ENCODE data around the gene BRD7. TPM values are rescaled to one million over a fixed set of nuclear protein-coding genes. Genes with fewer than 3 reads are reported as not detected.

BRD7 gene
- 10 to 100 TPM; 24.5 to 57.2 (median 39.8) TPM for polyA plus RNA-seq (ENCODE audit: low read depth in 6 of 6)

DNA sequence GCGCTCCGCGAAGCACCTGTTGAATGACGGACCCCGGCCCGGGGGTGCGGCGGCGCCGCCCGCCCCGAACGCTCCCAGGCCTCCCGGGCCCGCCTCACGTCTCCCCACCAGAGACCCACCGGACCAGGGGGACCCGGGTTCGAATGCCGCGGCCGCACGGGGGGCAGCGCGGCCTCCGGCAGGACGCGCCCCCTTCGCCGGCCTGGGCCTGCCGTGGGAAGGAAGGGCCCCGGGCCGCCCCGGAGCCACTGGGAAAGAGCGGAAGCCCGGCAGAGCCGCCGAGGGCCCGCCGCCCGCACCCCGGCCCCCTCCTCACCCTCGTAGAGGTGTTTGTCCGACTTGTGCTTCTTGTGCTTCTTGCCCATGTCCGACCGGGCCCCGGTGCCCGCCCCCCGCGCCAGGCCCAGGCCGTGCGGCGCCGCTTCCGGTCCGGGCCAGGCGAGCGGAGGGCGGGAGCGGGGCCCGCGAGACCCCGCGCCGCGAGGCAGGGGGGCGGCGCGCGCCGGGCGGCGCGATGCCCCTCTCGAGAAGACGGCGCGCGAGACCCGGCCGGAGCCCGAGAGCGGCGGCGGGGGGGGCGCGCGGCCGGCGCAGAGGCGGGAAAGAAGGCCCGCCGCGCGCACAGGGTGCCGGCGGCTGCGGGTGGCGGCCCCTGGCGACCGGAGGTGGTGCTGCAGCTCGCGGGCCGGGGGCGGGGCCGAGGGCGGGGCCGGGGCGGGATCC lies at the start of gene BRD7:
Gene BRD7, minus strand, starts transcription at position 579 of the 723 bp plus-strand sequence. Its CDS starts 214 bp downstream, at position 365.
- peaks cover 35 to 51% (median 44%) of the 10 kb centered on the region in 3 donors for H3K4me1 Mint-ChIP-seq
- H3K36me3 Mint-ChIP-seq, result peaks cover 9 to 12% of the 10 kb centered on the region in 2 donors
- peak; percentile 73 for DNase-seq
- H3K27me3 Mint-ChIP-seq, result peaks cover 0 to 7% (median 6%) of the 10 kb centered on the region in 3 donors
- H3K27ac Mint-ChIP-seq, result peak within 1 kb of the TSS; percentile 74 to 98 (median 96)
- no peaks in the 10 kb centered on the region for H3K9me3 Mint-ChIP-seq
- H3K4me3 Mint-ChIP-seq, result peak within 1 kb of the TSS; percentile 76 to 97 (median 95)
- ATAC-seq (ENCODE audit: low read depth in 2 of 2), result peak; percentile 78 to 82

DNA sequence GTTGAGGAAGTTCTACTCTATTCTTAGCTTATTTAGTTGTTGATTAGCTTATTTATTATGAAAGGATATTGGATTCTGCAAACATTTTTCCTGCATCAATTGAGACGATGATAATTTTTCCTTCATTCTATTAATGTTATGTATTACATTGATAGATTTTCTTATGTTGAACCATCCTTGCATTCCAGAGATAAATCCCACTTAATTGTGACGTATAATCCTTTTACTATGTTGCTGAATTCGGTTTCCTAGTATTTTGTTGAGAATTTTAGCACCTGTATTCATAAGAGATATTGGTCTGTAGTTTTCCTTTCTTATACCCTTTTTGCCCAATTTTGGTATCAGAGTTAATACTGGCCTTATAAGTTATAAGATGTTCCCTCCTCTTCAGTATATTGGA lies 47.6 kb upstream of the BRD7 start:
- peaks cover 17 to 69% (median 57%) of the 10 kb centered on the region in 7 donors for H3K9me3 Mint-ChIP-seq
- ATAC-seq (ENCODE audit: low read depth in 2 of 2) (no peak), DNase-seq (no peak)
- peaks cover 27% of the 10 kb centered on the region in 2 donors for H3K36me3 Mint-ChIP-seq
- H3K4me1 Mint-ChIP-seq, result no peaks in the 10 kb centered on the region
- H3K27me3 Mint-ChIP-seq, result peaks cover 8 to 33% (median 14%) of the 10 kb centered on the region in 3 donors
- no peak overlapping the region for H3K4me3 Mint-ChIP-seq
- H3K27ac Mint-ChIP-seq, result no peak overlapping the region

GRCh38 chr16:50414152-50414551 lies 45.4 kb upstream of the BRD7 start:
- Mint-ChIP-seq H3K36me3 (peaks cover 13 to 15% of the 10 kb centered on the region in 2 donors), H3K4me3 (no peak overlapping the region), H3K27me3 (peaks cover 5 to 28% (median 8%) of the 10 kb centered on the region in 3 donors), H3K27ac (no peak overlapping the region), H3K4me1 (no peaks in the 10 kb centered on the region), H3K9me3 (peaks cover 7 to 48% (median 39%) of the 10 kb centered on the region in 7 donors)
- DNase-seq, result no peak
- ATAC-seq (ENCODE audit: low read depth in 2 of 2), result no peak

- Mint-ChIP-seq H3K27ac (no peak overlapping the region), H3K4me1 (no peaks in the 10 kb centered on the region), H3K4me3 (no peak overlapping the region), H3K36me3 (peaks cover 0 to 6% of the 10 kb centered on the region in 2 donors), H3K27me3 (peaks cover 5 to 26% (median 8%) of the 10 kb centered on the region in 3 donors), H3K9me3 (peaks cover 4 to 17% (median 8%) of the 10 kb centered on the region in 7 donors)
- ATAC-seq (ENCODE audit: low read depth in 2 of 2), result no peak
- no peak for DNase-seq
These were observed 42.2 kb upstream of the BRD7 start for GRCh38 chr16:50411034-50411433.

DNA sequence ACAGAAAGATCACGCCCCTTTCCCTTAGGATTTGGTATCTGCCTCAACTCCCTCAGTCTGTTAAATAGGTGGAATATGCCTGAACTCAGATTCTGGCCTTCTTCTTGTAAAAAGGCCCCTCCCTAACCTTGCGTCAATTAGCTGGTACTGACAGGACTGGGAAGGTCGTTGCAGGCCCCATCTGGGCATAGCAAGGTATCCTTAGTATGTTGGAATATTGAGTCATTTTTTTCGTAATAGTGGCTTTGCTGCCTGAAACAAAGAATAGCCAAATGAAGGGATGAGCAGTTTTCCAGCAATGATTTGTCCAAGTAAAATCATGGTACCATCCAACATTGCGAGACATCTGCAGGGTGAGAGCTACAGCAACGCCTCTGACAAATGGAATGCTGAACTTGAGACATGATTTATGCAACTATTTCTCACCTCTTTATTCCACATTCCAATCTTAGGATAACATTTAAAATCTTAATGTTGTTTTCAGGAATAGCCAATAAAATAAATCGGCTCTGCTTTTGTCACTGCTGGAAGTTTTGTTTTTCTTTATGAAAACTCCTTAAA lies 39.3 kb upstream of the BRD7 start:
- H3K27ac Mint-ChIP-seq, result no peak overlapping the region
- no peak for ATAC-seq (ENCODE audit: low read depth in 2 of 2)
- H3K4me3 Mint-ChIP-seq, result no peak overlapping the region
- H3K27me3 Mint-ChIP-seq, result peaks cover 0 to under 1% (median 0%) of the 10 kb centered on the region in 3 donors
- H3K36me3 Mint-ChIP-seq, result no peaks in the 10 kb centered on the region
- no peak for DNase-seq
- H3K4me1 Mint-ChIP-seq, result no peaks in the 10 kb centered on the region
- peaks cover 0 to 8% (median 0%) of the 10 kb centered on the region in 7 donors for H3K9me3 Mint-ChIP-seq

GRCh38 chr16:50407351-50407750 lies 38.6 kb upstream of the BRD7 start:
- ATAC-seq (ENCODE audit: low read depth in 2 of 2) (no peak), DNase-seq (no peak)
- Mint-ChIP-seq H3K9me3 (peaks cover 0 to 8% (median 0%) of the 10 kb centered on the region in 7 donors), H3K4me3 (no peak overlapping the region), H3K27ac (no peak overlapping the region), H3K27me3 (peaks cover 0 to 6% (median 6%) of the 10 kb centered on the region in 3 donors), H3K36me3 (no peaks in the 10 kb centered on the region), H3K4me1 (no peaks in the 10 kb centered on the region)

DNA sequence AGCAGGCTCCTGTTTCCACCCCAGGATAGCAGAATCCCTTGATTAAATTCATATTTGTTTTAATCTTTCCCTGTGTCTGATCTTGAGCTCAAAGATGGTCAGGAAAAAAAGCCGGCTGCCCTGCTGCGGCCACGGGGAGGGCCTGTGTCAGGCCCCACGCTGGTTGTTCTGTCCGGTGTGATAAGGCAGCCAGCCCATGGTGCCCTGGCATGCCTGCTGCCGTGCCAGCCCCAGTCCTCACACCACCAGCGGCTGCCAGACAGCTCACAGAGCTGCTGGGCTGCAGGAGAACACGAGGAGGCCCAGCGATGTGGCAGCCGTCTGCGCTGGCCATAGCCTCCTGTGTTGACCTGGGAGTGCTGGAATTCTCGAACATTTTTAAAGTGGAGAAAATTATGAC lies 34.7 kb upstream of the BRD7 start:
- no peaks in the 10 kb centered on the region for H3K36me3 Mint-ChIP-seq
- peaks cover 0 to 16% (median 14%) of the 10 kb centered on the region in 3 donors for H3K27me3 Mint-ChIP-seq
- ATAC-seq (ENCODE audit: low read depth in 2 of 2), result no peak
- DNase-seq, result no peak
- H3K4me1 Mint-ChIP-seq, result no peaks in the 10 kb centered on the region
- H3K4me3 Mint-ChIP-seq, result no peak overlapping the region
- no peaks in the 10 kb centered on the region for H3K9me3 Mint-ChIP-seq
- no peak overlapping the region for H3K27ac Mint-ChIP-seq

GRCh38 chr16:50402298-50402895 lies 33.6 kb upstream of the BRD7 start:
- no peaks in the 10 kb centered on the region for H3K9me3 Mint-ChIP-seq
- H3K27ac Mint-ChIP-seq, result no peak overlapping the region
- DNase-seq (no peak), ATAC-seq (ENCODE audit: low read depth in 2 of 2) (no peak)
- no peaks in the 10 kb centered on the region for H3K4me1 Mint-ChIP-seq
- H3K36me3 Mint-ChIP-seq, result no peaks in the 10 kb centered on the region
- H3K4me3 Mint-ChIP-seq, result no peak overlapping the region
- peaks cover 0 to 16% (median 14%) of the 10 kb centered on the region in 3 donors for H3K27me3 Mint-ChIP-seq

DNA sequence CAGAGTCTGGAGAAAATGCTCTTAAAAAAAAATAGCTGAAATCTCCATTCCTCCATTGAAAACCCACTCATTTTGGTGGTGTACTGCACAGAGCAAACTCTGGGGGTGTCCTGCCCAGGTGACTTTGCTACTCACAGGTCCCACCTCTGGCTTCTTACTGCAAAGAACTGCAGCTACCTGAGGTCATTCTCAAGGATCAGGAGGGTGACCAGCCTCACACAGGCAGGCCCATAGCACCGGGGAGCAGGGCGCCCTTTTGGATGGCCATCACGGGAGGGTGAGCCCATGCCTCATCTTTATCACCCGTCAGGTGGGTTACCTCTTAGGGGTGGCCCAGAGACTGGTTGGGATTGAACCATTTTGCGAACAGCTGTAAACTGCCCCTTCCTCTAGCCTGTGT lies 32.6 kb upstream of the BRD7 start:
- Mint-ChIP-seq H3K4me1 (no peaks in the 10 kb centered on the region), H3K27me3 (peaks cover 0 to 16% (median 14%) of the 10 kb centered on the region in 3 donors), H3K36me3 (no peaks in the 10 kb centered on the region), H3K4me3 (no peak overlapping the region), H3K9me3 (no peaks in the 10 kb centered on the region), H3K27ac (no peak overlapping the region)
- ATAC-seq (ENCODE audit: low read depth in 2 of 2), result no peak
- DNase-seq, result no peak

DNA sequence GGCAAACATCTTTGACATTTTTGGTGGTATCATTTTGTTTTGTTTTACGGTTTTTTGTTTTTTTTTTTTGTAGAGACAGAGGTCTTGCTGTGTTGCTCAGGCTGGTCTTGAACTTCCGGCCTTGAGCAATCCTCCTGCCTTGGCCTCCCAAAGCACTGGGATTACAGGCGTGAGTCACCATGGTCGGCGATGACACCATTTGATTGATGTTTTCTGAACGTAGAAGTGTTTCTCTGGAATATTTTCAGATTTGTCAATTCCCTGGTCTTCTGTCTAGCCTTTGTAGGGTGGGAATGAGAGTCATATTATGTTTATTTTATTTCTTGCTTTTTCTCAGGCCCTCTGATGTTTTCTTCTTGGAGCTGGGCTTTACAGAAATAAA lies 32.2 kb upstream of the BRD7 start:
- Mint-ChIP-seq H3K27me3 (peaks cover 0 to 16% (median 14%) of the 10 kb centered on the region in 3 donors), H3K9me3 (no peaks in the 10 kb centered on the region), H3K36me3 (no peaks in the 10 kb centered on the region), H3K4me3 (no peak overlapping the region), H3K4me1 (peaks cover 3 to 4% (median 3%) of the 10 kb centered on the region in 3 donors), H3K27ac (no peak overlapping the region)
- no peak for ATAC-seq (ENCODE audit: low read depth in 2 of 2)
- DNase-seq, result no peak

DNA sequence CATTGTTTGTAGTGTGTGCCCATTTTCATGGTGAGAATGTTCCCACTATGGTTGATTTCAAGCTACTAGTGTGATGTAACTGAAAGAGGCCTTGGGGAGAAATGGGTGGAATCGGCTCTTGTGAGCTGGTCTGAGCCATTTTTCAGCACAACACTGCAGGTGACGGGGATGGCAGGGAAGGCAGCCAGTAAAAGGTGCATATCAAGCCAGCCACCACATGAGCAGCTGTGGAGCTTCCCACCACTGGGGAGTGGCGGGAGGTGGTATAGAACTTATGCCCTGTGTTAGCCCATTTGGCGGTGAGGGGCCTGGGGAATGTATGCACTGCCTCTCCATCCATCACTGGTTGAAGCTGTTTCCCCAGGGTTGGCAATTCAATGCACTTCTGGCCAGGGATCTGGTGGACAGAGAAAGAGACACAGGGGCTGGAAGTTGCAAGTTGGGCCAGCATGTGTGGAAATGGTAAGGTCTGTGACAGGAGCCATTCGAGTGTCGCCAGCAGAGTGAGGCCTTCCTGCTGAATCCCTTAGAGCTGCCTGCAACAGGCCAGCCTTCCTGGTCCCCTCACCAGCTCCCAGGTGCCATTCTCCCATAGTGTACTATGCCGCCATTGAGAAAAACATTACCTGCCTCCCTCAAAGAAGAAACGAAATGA lies 31.7 kb upstream of the BRD7 start:
- Mint-ChIP-seq H3K27me3 (peaks cover 0 to 16% (median 14%) of the 10 kb centered on the region in 3 donors), H3K36me3 (no peaks in the 10 kb centered on the region), H3K4me1 (peaks cover 5 to 7% (median 6%) of the 10 kb centered on the region in 3 donors), H3K4me3 (no peak overlapping the region), H3K9me3 (no peaks in the 10 kb centered on the region), H3K27ac (no peak overlapping the region)
- ATAC-seq (ENCODE audit: low read depth in 2 of 2), result no peak
- no peak for DNase-seq

GRCh38 chr16:50399411-50399810 lies 30.6 kb upstream of the BRD7 start:
- peaks cover 5 to 9% (median 9%) of the 10 kb centered on the region in 3 donors for H3K4me1 Mint-ChIP-seq
- H3K36me3 Mint-ChIP-seq, result no peaks in the 10 kb centered on the region
- DNase-seq, result no peak
- peaks cover 0 to 16% (median 14%) of the 10 kb centered on the region in 3 donors for H3K27me3 Mint-ChIP-seq
- no peak overlapping the region for H3K4me3 Mint-ChIP-seq
- H3K27ac Mint-ChIP-seq, result no peak overlapping the region
- no peak for ATAC-seq (ENCODE audit: low read depth in 2 of 2)
- no peaks in the 10 kb centered on the region for H3K9me3 Mint-ChIP-seq

- Mint-ChIP-seq H3K36me3 (no peaks in the 10 kb centered on the region), H3K27me3 (peaks cover 0 to 16% (median 14%) of the 10 kb centered on the region in 3 donors), H3K27ac (no peak overlapping the region), H3K4me3 (no peak overlapping the region), H3K4me1 (peaks cover 5 to 9% (median 9%) of the 10 kb centered on the region in 3 donors), H3K9me3 (no peaks in the 10 kb centered on the region)
- ATAC-seq (ENCODE audit: low read depth in 2 of 2) (no peak), DNase-seq (no peak)
These were observed 29.5 kb upstream of the BRD7 start for GRCh38 chr16:50398336-50398735.

Data from naive B cell (primary cell).